Measurements from ENCODE around the gene ALB. TPM values are rescaled to one million over a fixed set of nuclear protein-coding genes. Genes with fewer than 3 reads are reported as not detected.

Gene ALB
- total and polyA plus RNA-seq, 2 of the 8 experiments (the other 6 are each of a cell fraction or from before 2014, with no cell fraction given) = 0.12 TPM; not detected in 1

DNA sequence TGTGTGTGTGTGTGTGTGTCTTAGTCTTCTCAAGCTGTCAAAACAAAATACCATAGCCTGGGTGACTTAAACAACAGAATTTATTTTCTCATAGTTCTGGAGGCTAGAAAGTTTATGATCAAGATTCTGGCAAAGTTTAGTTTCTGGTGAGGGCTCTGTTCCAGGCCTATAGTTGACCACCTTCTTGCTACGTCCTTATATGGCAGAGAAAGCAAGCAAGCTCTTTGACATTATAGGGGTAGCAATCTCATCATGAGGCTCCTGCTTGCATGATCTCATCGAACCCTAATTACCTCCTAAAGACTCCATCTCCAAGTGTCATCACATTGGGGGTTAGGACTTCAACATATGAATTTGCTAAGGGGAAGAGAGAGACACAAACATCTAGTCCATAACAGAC lies 25.0 kb downstream of the ALB start:
- Histone ChIP-seq H2BK120ac (replicated peaks; ENCODE audit: low read depth, low read length) (no peak overlapping the region), H4K5ac (ENCODE audit: insufficient read length, low read depth, low read length) (no peak overlapping the region), H4K91ac (replicated peaks; ENCODE audit: insufficient read length, low read length) (no peak overlapping the region), H3K9ac (replicated peaks in 1 of 4; ENCODE audit: extremely low read depth in 1 of 4, low read depth in 3 of 4, low read length in 3 of 4) (no peak overlapping the region), H3K14ac (ENCODE audit: insufficient read length) (no peak overlapping the region), H3K4ac (replicated peaks; ENCODE audit: insufficient read length, low read depth, low read length) (no peak overlapping the region), H3K4me3 (ENCODE audit: extremely low read depth in 1 of 4, insufficient read depth in 2 of 4, low read depth in 3 of 4, low read length in 4 of 4) (no peak overlapping the region), H2BK15ac (ENCODE audit: low read length) (no peak overlapping the region), H2BK12ac (ENCODE audit: low read depth, low read length) (no peak overlapping the region), H3K9me3 (ENCODE audit: insufficient read depth in 2 of 2, low read depth in 1 of 2, low read length in 1 of 2) (no peaks in the 10 kb centered on the region), H3K56ac (replicated peaks; ENCODE audit: insufficient read length, low read depth, low read length) (no peak overlapping the region), H4K20me1 (replicated peaks in 1 of 2; ENCODE audit: control insufficient read depth in 1 of 2, insufficient read depth in 2 of 2, low read length in 2 of 2) (no peaks in the 10 kb centered on the region), H3K79me1 (ENCODE audit: low read depth, low read length) (no peaks in the 10 kb centered on the region), H3K23ac (ENCODE audit: insufficient read length) (no peak overlapping the region), H3K23me2 (ENCODE audit: low read depth, low read length) (no peaks in the 10 kb centered on the region), H3K36me3 (ENCODE audit: control insufficient read depth in 2 of 4, insufficient read depth in 4 of 4, low read length in 3 of 4) (no peaks in the 10 kb centered on the region), H3K4me1 (replicated peaks in 1 of 4; ENCODE audit: control insufficient read depth in 3 of 4, insufficient read depth in 4 of 4, low read length in 3 of 4) (no peaks in the 10 kb centered on the region), H3K18ac (ENCODE audit: extremely low read depth, low read length) (no peak overlapping the region), H2AK5ac (ENCODE audit: low read depth, low read length) (no peak overlapping the region), H3K27ac (ENCODE audit: low read depth, low read length) (no peak overlapping the region), H2AFZ (ENCODE audit: low read length) (no peak overlapping the region), H3K79me2 (ENCODE audit: control insufficient read depth in 1 of 2, insufficient read depth in 2 of 2, low read length in 2 of 2) (no peaks in the 10 kb centered on the region), H4K8ac (ENCODE audit: extremely low read depth, insufficient read depth, low read length) (no peak overlapping the region), H3K4me2 (ENCODE audit: insufficient read depth in 1 of 2, low read depth in 2 of 2, low read length in 2 of 2) (no peak overlapping the region), H3K27me3 (replicated peaks in 1 of 4; ENCODE audit: control insufficient read depth in 3 of 4, extremely low read depth in 1 of 4, insufficient read depth in 3 of 4, low read length in 3 of 4) (no peaks in the 10 kb centered on the region), H2BK20ac (ENCODE audit: low read length) (no peak overlapping the region), H2BK5ac (ENCODE audit: low read depth, low read length) (no peak overlapping the region)
- WGBS, 2 experiments (ENCODE audit: extremely low coverage in 1 of 2, insufficient coverage in 1 of 2, insufficient read length in 1 of 2, insufficient replicate concordance in 2 of 2, low coverage in 1 of 2, low lambda C conversion rate in 2 of 2, missing lambda C conversion rate in 1 of 2) = 76% methylated on average over 2 of the region's 2 CpGs; no CpG with 5 or more reads in 1 of the 2 experiments
- POLR2A ChIA-PET (ENCODE audit: partially characterized antibody) = no interaction called here
- CTCF ChIA-PET (ENCODE audit: partially characterized antibody) = interaction anchor here (1.0 to 1.6 kb wide), 7 partner anchors 10 to 146 kb away, joined by 3 to 10 read pairs (median 4); no protein-coding TSS in a partner anchor
- DNase-seq (ENCODE audit: low read depth in 1 of 2, low spot score in 2 of 2) = no peak
- no peak for FAIRE-seq
- TF ChIP-seq KDM1A (IDR thresholded peaks at IDR 0.05; ENCODE audit: borderline replicate concordance, low read length) (no peak), ZNF274 (IDR thresholded peaks at IDR 0.05; ENCODE audit: borderline replicate concordance, extremely low read depth, low read length) (no peak), KDM5A (IDR thresholded peaks at IDR 0.05; ENCODE audit: low read length) (no peak), TAF1 (IDR thresholded peaks at IDR 0.05; ENCODE audit: low read depth, low read length) (no peak), TAF7 (optimal IDR thresholded peaks at IDR 0.05; ENCODE audit: borderline replicate concordance, low read depth, low read length) (no peak), EP300 (IDR thresholded peaks at IDR 0.05; ENCODE audit: borderline replicate concordance in 1 of 2, low read depth in 2 of 2, low read length in 2 of 2) (no peak), SIRT6 (IDR thresholded peaks at IDR 0.05; ENCODE audit: low read length) (no peak), PHF8 (conservative IDR thresholded peaks at IDR 0.05; ENCODE audit: low read depth, low read length) (no peak), SUZ12 (IDR thresholded peaks at IDR 0.05; ENCODE audit: low read length) (no peak), SIN3A (conservative IDR thresholded peaks at IDR 0.05 in 1 of 2, IDR thresholded peaks at IDR 0.05 in 1 of 2; ENCODE audit: low read depth in 1 of 2, low read length in 2 of 2) (no peak), POLR2AphosphoS5 (IDR thresholded peaks at IDR 0.05; ENCODE audit: low read depth, low read length) (no peak), SP4 (IDR thresholded peaks at IDR 0.05; ENCODE audit: low read length) (no peak), CTBP2 (IDR thresholded peaks at IDR 0.05; ENCODE audit: borderline replicate concordance, insufficient read depth, insufficient read length, low read length) (no peak), BACH1 (IDR thresholded peaks at IDR 0.05; ENCODE audit: low read length) (no peak), FOSL1 (IDR thresholded peaks at IDR 0.05; ENCODE audit: insufficient read depth, low read depth, low read length) (no peak)

Data from H1 (cell line).